SK-N-SH (cell line): ENCODE measurements around the gene RAB10. TPM values are rescaled to one million over a fixed set of nuclear protein-coding genes. Genes with fewer than 3 reads are reported as not detected.
A peak's percentile ranks its signal among the peaks of the same experiment; 100 is the strongest.

Experiments
- CTCF ChIA-PET: fragments of 300-600, 350-600 bp; formaldehyde crosslinking; extraction: SDS; loops from one replicate; lab custom pipeline; 2021; lab: Yijun Ruan, JAX
- POLR2A ChIA-PET: fragments of 350-600 bp; sonication (Branson Sonifier 250); formaldehyde crosslinking; extraction: SDS; loops from one replicate; lab custom pipeline; 2020; ENCODE audit warnings: antibody characterized with exemption, inconsistent platforms; lab: Yijun Ruan, JAX
- DNase-seq: peaks from one replicate; pipeline ENCODE4 v3.0.0; 2012
- H2AFZ ChIP-seq: fragments of 200-600 bp; sonication (generic); 2 replicates; pipeline ENCODE4 v1.8.1; 2016; ENCODE audit warnings: antibody characterized with exemption, mild to moderate bottlenecking, low read depth
- H3F3A ChIP-seq: fragments of 200-600 bp; sonication (generic); replicated peaks from 2 replicates; pipeline ENCODE3; 2016; ENCODE audit warnings: antibody characterized with exemption, mild to moderate bottlenecking; ENCODE audit not compliant: insufficient read depth
- H3K27ac ChIP-seq, 2 experiments: fragments of 200-500 bp in 1 of 2; fragments of 200-600 bp in 1 of 2; sonication (Bioruptor generic) in 1 of 2; sonication (generic), shearing (Covaris generic) in 1 of 2; 2 replicates each; pipeline versions ENCODE4 v1.5.1 to v1.6.1; 2014 to 2016; ENCODE audit warnings: low read depth in 2 of 2, inconsistent platforms in 1 of 2, low read length in 1 of 2, mild to moderate bottlenecking in 1 of 2, mixed read lengths in 1 of 2
- H3K27me3 ChIP-seq: fragments of 200-600 bp; sonication (generic), shearing (Covaris generic); 2 replicates; pipeline ENCODE4 v1.6.1; 2016; ENCODE audit warnings: mixed run types; ENCODE audit not compliant: insufficient read depth
- H3K36me3 ChIP-seq, 2 experiments: fragments of 200-500 bp in 1 of 2; fragments of 200-600 bp in 1 of 2; sonication (Bioruptor generic) in 1 of 2; sonication (generic) in 1 of 2; replicated peaks in 1 of 2; 2 replicates each; pipeline versions ENCODE3 to v1.5.1; 2014 to 2016; ENCODE audit warnings: low read length in 1 of 2, mild to moderate bottlenecking in 1 of 2; ENCODE audit not compliant: insufficient read depth in 2 of 2, control insufficient read depth in 1 of 2
- H3K4me1 ChIP-seq, 2 experiments: fragments of 200-500 bp in 1 of 2; fragments of 200-600 bp in 1 of 2; sonication (Bioruptor generic) in 1 of 2; sonication (generic), shearing (Covaris generic) in 1 of 2; 2 replicates each; pipeline versions ENCODE4 v1.5.1 to v1.6.1; 2014 to 2016; ENCODE audit warnings: low read depth in 1 of 2, low read length in 1 of 2, mixed run types in 1 of 2; ENCODE audit not compliant: insufficient read depth in 2 of 2, control insufficient read depth in 1 of 2
- H3K4me2 ChIP-seq: fragments of 200-600 bp; sonication (generic), shearing (Covaris generic); 2 replicates; pipeline ENCODE4 v1.6.1; 2017; ENCODE audit warnings: mixed run types
- H3K4me3 ChIP-seq, 2 experiments: fragments of 200-500 bp in 1 of 2; fragments of 200-600 bp in 1 of 2; sonication (Bioruptor generic) in 1 of 2; sonication (generic), shearing (Covaris generic) in 1 of 2; 2 replicates each; pipeline versions ENCODE4 v1.5.1 to v1.8.1; 2014 to 2016; ENCODE audit warnings: low read depth in 2 of 2, inconsistent platforms in 1 of 2, low read length in 1 of 2, mild to moderate bottlenecking in 1 of 2, mixed read lengths in 1 of 2, moderate library complexity in 1 of 2
- H3K79me2 ChIP-seq: fragments of 200-600 bp; sonication (generic); 2 replicates; pipeline ENCODE4 v1.8.1; 2017; ENCODE audit warnings: mild to moderate bottlenecking; ENCODE audit not compliant: insufficient read depth
- H3K9ac ChIP-seq: fragments of 200-600 bp; sonication (generic); 2 replicates; pipeline ENCODE4 v1.6.1; 2017; ENCODE audit warnings: mixed run types
- H3K9me2 ChIP-seq: fragments of 200-600 bp; sonication (generic); 2 replicates; pipeline ENCODE4 v1.6.1; 2017; ENCODE audit warnings: mixed run types
- H3K9me3 ChIP-seq: fragments of 200-600 bp; sonication (generic); 2 replicates; pipeline ENCODE4 v1.6.1; 2017; ENCODE audit warnings: mixed run types, mild to moderate bottlenecking, moderate library complexity
- H4K20me1 ChIP-seq: fragments of 200-600 bp; sonication (generic); 2 replicates; pipeline ENCODE4 v1.6.1; 2017; ENCODE audit warnings: mild to moderate bottlenecking, mixed run types; ENCODE audit not compliant: insufficient read depth
- EZH2phosphoT487 ChIP-seq: fragments of 200-600 bp; sonication (generic); IDR thresholded peaks from 2 replicates; pipeline ENCODE4 v1.6.1; 2017; ENCODE audit warnings: low read depth, mixed run types, mild to moderate bottlenecking, antibody characterized with exemption, moderate library complexity, borderline replicate concordance
- FOSL2 ChIP-seq: IDR thresholded peaks from 2 replicates; pipeline ENCODE4 v1.4.0; 2012; ENCODE audit warnings: low read depth, mild to moderate bottlenecking, moderate library complexity, borderline replicate concordance
- FOXM1 ChIP-seq: IDR thresholded peaks from 2 replicates; pipeline ENCODE4 v1.4.0; 2012; ENCODE audit warnings: low read depth, mild to moderate bottlenecking
- GATA2 ChIP-seq: sonication (generic); formaldehyde crosslinking; IDR thresholded peaks from 2 replicates; pipeline ENCODE4 v1.5.0; 2020; ENCODE audit warnings: mild to moderate bottlenecking, missing genetic modification reagents
- MXI1 ChIP-seq: IDR thresholded peaks from 2 replicates; pipeline ENCODE4 v1.6.1; 2012; ENCODE audit warnings: mild to moderate bottlenecking, low read depth, low read length, improper control_type of control experiment
- POLR2AphosphoS5 ChIP-seq: IDR thresholded peaks from 2 replicates; pipeline ENCODE4 v1.6.1; 2012; ENCODE audit warnings: low read depth, low read length
- RCOR1 ChIP-seq: fragments of 150-350 bp; IDR thresholded peaks from 2 replicates; pipeline ENCODE4 v1.6.1; 2017; ENCODE audit warnings: antibody characterized with exemption, low read length
- RXRA ChIP-seq: IDR thresholded peaks from 2 replicates; pipeline ENCODE4 v1.4.0; 2012; ENCODE audit warnings: low read depth, mild to moderate bottlenecking, borderline replicate concordance
- SMC3 ChIP-seq: IDR thresholded peaks from 2 replicates; pipeline ENCODE4 v1.6.1; 2012; ENCODE audit warnings: low read depth, low read length, improper control_type of control experiment
- TAF1 ChIP-seq: IDR thresholded peaks from 2 replicates; pipeline ENCODE4 v1.6.1; 2012; ENCODE audit warnings: low read depth, mild to moderate bottlenecking, low read length, moderate library complexity, borderline replicate concordance
- WGBS: methylation state at CpG from one replicate; pipeline ENCODE4 v1.1.6; 2017; ENCODE audit warnings: low lambda C conversion rate; 5-methylcytosine and 5-hydroxymethylcytosine counted together
- polyA plus RNA-seq, 3 experiments: library from polyadenylated mRNA; depleted of rRNA; stranded (reverse); fragments of >200 nt; gene quantifications; 2 replicates each; pipeline ENCODE4 v1.2.3, GENCODE V29; 2012
- TF ChIP-seq, protein P1 (sequence below): fragments of 150-350 bp; IDR thresholded peaks from 2 replicates; pipeline ENCODE4 v1.6.1; 2016; ENCODE audit warnings: mild to moderate bottlenecking, low read depth, low read length
- TF ChIP-seq, protein P2 (sequence below): fragments of 150-350 bp; IDR thresholded peaks from 2 replicates; pipeline ENCODE4 v1.6.1; 2017; ENCODE audit warnings: antibody characterized with exemption, low read length, low read depth, borderline replicate concordance

RAB10 gene
- polyA plus RNA-seq, 1 of the 3 experiments (the other 2 are of a cell fraction), result 47.5 TPM

DNA sequence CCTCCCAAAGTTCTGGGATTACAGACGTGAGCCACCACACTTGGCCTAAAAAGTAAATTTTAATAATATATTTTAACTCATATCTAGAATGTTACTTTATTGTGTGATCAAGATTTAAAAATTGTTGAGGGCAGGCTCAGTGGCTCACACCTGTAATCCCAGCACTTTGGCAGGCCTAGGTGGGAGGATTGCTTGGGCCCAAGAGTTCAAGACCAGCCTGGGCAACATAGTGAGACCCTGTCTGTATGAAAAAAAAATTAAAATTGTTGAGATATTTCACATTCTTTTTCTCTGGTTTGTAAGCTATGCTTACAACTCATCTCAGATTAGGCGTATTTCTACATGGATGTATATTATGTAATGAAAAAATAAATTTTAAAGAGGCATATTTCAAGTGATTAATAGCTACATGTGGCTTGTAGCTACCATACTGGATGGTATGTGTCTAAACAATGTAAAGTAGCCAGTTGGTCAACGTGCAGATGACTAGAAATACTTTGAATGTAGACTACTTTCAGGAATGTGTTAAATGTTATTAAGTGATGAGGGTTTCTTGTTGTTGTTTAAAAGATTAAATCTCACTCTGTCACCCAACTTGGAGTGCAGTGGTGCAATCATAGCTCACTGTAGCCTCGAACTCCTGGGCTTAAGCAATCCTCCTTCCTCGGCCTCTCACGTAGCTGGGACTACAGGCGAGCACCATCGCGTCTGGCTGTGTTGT, 5.9 kb downstream of the RAB10 start:
- Histone ChIP-seq H3K9me2 (no peaks in the 10 kb centered on the region), H3K4me1 (peaks cover 8 to 10% of the 10 kb centered on the region in 2 experiments; a peak in 3 of 4 replicates), H4K20me1 (peaks cover 100% of the 10 kb centered on the region), H3K4me3 (no peak overlapping the region), H3K9ac (no peak overlapping the region), H3K9me3 (no peaks in the 10 kb centered on the region), H3K27ac (no peak overlapping the region), H3K36me3 (peaks cover 0 to 24% of the 10 kb centered on the region in 2 experiments), H3K79me2 (peaks cover 100% of the 10 kb centered on the region), H3K4me2 (no peak overlapping the region), H3F3A (peaks cover 7% of the 10 kb centered on the region), H2AFZ (no peak overlapping the region), H3K27me3 (no peaks in the 10 kb centered on the region)
- CTCF ChIA-PET, result interaction anchor here (0.7 kb wide), 1 partner anchor 48 kb away, joined by 3 read pairs; no protein-coding TSS in a partner anchor
- WGBS, result 84% methylated on average over 9 of the region's 9 CpGs
- TF ChIP-seq GATA2 (CRISPR knock-in tag) (no peak), TAF1 (no peak), RCOR1 (no peak), EZH2phosphoT487 (no peak), FOSL2 (no peak)
- no peak for DNase-seq
- POLR2A ChIA-PET, result interaction anchor here (1.2 kb wide), 1 partner anchor 161 kb away, joined by 3 read pairs; the partner anchor contains the start of gene ASXL2

GRCh38 chr2:26043109-26043508, 9.2 kb downstream of the RAB10 start:
- no peak for TF ChIP-seq RXRA
- TF ChIP-seq POLR2AphosphoS5, result no peak
- no peak for TF ChIP-seq TAF1
- TF ChIP-seq EZH2phosphoT487, result no peak
- TF ChIP-seq, all 33 proteins: peak for 0
- peaks cover 7% of the 10 kb centered on the region for H3F3A ChIP-seq
- no peak overlapping the region for H2AFZ ChIP-seq
- H3K79me2 ChIP-seq, result peaks cover 100% of the 10 kb centered on the region
- ChIA-PET POLR2A (no interaction called here), CTCF (interaction anchor here (0.8 to 2.1 kb wide), 3 partner anchors 9 to 94 kb away, joined by 3 to 7 read pairs (median 3); partner anchors contain the start of gene RAB10)
- H3K4me3 ChIP-seq, result no peak overlapping the region
- no peaks in the 10 kb centered on the region for H3K9me2 ChIP-seq
- WGBS, result 97% methylated on average over 5 of the region's 5 CpGs
- no peak overlapping the region for H3K27ac ChIP-seq
- no peak overlapping the region for H3K9ac ChIP-seq
- H3K4me2 ChIP-seq, result no peak overlapping the region
- H3K9me3 ChIP-seq, result no peaks in the 10 kb centered on the region
- H3K4me1 ChIP-seq, result peaks cover 0 to 10% of the 10 kb centered on the region in 2 experiments; a peak in 1 of 4 replicates
- H4K20me1 ChIP-seq, result peaks cover 98% of the 10 kb centered on the region
- peaks cover 0 to 18% of the 10 kb centered on the region in 2 experiments for H3K36me3 ChIP-seq
- no peak for DNase-seq
- no peaks in the 10 kb centered on the region for H3K27me3 ChIP-seq

DNA sequence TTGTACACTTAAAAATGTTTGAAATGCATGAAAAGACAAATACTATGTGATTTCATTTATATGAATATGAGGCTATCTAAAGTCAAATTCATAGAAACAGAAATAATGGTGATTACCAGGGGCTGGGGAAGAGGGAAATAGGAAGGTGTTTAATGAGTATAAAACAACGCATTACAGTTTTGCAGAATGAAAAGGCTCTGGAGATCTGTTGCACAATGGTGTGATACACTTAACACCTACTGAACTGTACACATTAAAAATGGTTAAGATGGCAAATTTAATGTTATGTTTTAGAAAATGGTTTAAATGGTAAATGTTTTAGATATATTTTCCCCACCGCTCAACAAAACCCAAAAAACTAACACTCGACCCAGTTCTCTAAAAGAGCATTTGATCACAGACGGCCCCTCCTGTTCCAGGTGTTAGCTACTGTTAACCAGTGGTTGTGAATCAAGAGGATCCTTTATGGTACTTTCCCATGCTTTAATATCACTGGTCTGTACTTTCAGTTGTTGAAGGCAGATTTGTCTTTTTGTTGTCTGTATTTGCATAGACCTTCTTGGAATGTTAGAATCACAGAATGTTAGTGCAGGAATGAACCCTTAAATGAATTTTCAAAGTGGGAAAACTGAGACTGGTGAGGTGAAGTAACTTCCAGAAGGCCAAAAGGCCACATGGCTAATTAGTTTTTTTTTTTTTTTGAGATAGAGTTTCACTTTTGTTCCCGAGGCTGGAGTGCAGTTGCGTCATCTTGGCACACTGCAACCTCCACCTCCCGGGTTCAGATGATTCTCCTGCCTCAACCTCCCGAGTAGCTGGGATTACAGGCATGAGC, 10.2 kb downstream of the RAB10 start:
- Histone ChIP-seq H3K27me3 (no peaks in the 10 kb centered on the region), H2AFZ (no peak overlapping the region), H3K79me2 (peaks cover 100% of the 10 kb centered on the region), H3K9ac (no peak overlapping the region), H3K9me2 (no peaks in the 10 kb centered on the region), H3F3A (peaks cover 17% of the 10 kb centered on the region), H3K4me2 (peak overlapping the region; percentile 46), H4K20me1 (peaks cover 98% of the 10 kb centered on the region), H3K4me1 (peaks cover 0 to 14% of the 10 kb centered on the region in 2 experiments; a peak in 1 of 4 replicates), H3K36me3 (peaks cover 0 to 23% of the 10 kb centered on the region in 2 experiments), H3K9me3 (no peaks in the 10 kb centered on the region), H3K27ac (peak overlapping the region in 1 of 2 experiments; percentile 15; a peak in 1 of 4 replicates), H3K4me3 (0 out of 4 replicates have a peak overlapping the region, but pooled peaks of 1 of the 2 experiments have one; percentile 6)
- CTCF ChIA-PET, result no interaction called here
- no peak for DNase-seq
- WGBS, result 71% methylated on average over 8 of the region's 8 CpGs
- POLR2A ChIA-PET, result no interaction called here
- TF ChIP-seq, protein P1, sequence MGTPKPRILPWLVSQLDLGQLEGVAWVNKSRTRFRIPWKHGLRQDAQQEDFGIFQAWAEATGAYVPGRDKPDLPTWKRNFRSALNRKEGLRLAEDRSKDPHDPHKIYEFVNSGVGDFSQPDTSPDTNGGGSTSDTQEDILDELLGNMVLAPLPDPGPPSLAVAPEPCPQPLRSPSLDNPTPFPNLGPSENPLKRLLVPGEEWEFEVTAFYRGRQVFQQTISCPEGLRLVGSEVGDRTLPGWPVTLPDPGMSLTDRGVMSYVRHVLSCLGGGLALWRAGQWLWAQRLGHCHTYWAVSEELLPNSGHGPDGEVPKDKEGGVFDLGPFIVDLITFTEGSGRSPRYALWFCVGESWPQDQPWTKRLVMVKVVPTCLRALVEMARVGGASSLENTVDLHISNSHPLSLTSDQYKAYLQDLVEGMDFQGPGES, result no peak
- TF ChIP-seq FOXM1 (no peak), SMC3 (no peak), GATA2 (CRISPR knock-in tag) (no peak), RXRA (no peak), MXI1 (no peak), POLR2AphosphoS5 (no peak)
- TF ChIP-seq, protein P2, sequence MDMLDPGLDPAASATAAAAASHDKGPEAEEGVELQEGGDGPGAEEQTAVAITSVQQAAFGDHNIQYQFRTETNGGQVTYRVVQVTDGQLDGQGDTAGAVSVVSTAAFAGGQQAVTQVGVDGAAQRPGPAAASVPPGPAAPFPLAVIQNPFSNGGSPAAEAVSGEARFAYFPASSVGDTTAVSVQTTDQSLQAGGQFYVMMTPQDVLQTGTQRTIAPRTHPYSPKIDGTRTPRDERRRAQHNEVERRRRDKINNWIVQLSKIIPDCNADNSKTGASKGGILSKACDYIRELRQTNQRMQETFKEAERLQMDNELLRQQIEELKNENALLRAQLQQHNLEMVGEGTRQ, result no peak
